Stomach (tissue), 9 donors: ENCODE measurements around the gene LAMTOR1. TPM values are rescaled to one million over a fixed set of nuclear protein-coding genes. Genes with fewer than 3 reads are reported as not detected.

Experiments
- DNase-seq, 2 donors: peaks; one replicate each; pipeline versions ENCODE4 v3.0.0 to v3.0.0-alpha.2; 2013 to 2019
- H3K27ac ChIP-seq, 5 donors: fragments of 200-600 bp in 4 of 5; sonication (generic) in 4 of 5; one replicate each; pipeline ENCODE4 v1.5.1; 2013 to 2019; ENCODE audit warnings: mild to moderate bottlenecking in 1 of 5, moderate library complexity in 1 of 5
- H3K27me3 ChIP-seq, 3 donors: fragments of 200-600 bp; sonication (generic); one replicate each; pipeline ENCODE4 v1.5.1; 2017 to 2019; ENCODE audit warnings: mixed run types in 1 of 3
- H3K36me3 ChIP-seq, 4 donors: fragments of 200-600 bp; sonication (generic); 1 replicate in 3 of 4; 2 replicates in 1 of 4; pipeline ENCODE4 v1.5.1; 2016 to 2019
- H3K4me1 ChIP-seq, 4 donors: fragments of 200-600 bp; sonication (generic); one replicate each; pipeline ENCODE4 v1.5.1; 2016 to 2019
- H3K4me3 ChIP-seq, 4 donors: fragments of 200-600 bp; sonication (generic) in 3 of 4; one replicate each; pipeline ENCODE4 v1.5.1; 2016 to 2019; ENCODE audit warnings: mild to moderate bottlenecking in 1 of 4
- H3K9me3 ChIP-seq, 4 donors: fragments of 200-600 bp; sonication (generic); one replicate each; pipeline ENCODE4 v1.5.1; 2016 to 2019
- EP300 ChIP-seq: sonication (generic); formaldehyde crosslinking; IDR thresholded peaks from one replicate; pipeline ENCODE4 v1.6.1; 2017; ENCODE audit warnings: antibody characterized with exemption
- POLR2A ChIP-seq, 4 donors: fragments of 450-650 bp; IDR thresholded peaks; one replicate each; pipeline ENCODE4 v1.6.1; 2016; ENCODE audit warnings: antibody characterized with exemption in 4 of 4, control low read depth in 2 of 4, mild to moderate bottlenecking in 1 of 4, moderate library complexity in 1 of 4
- POLR2AphosphoS5 ChIP-seq, 3 donors: sonication (generic); formaldehyde crosslinking; IDR thresholded peaks; one replicate each; pipeline ENCODE4 v1.6.1; 2016; ENCODE audit warnings: antibody characterized with exemption in 3 of 3
- WGBS, 5 donors: extraction: QIAGEN DNeasy Blood & Tissue Kit in 3 of 5; methylation state at CpG; one replicate each; pipeline versions ENCODE4 v1.1.5 to v1.1.7; 2013 to 2018; 5-methylcytosine and 5-hydroxymethylcytosine counted together
- intact Hi-C: fragments of 100-400 bp; cut with DNase I; formaldehyde crosslinking; loops from one replicate; pipeline ENCODE4 v1.15.1; 2023; ENCODE audit warnings: low total_unique reads
- polyA plus RNA-seq, 3 donors: library from polyadenylated mRNA; stranded (reverse); fragments of 200-250 nt; gene quantifications; one replicate each; pipeline ENCODE4 v1.2.3, GENCODE V29; 2013
- total RNA-seq, 5 donors: library from RNA; depleted of rRNA; stranded (reverse); fragments of >200 nt; gene quantifications; one replicate each; pipeline versions ENCODE4 v1.1.0 to v1.2.3, GENCODE V29; 2014 to 2016
- TF ChIP-seq, protein P1 (sequence below), 7 experiments: fragments of 450-650 bp in 4 of 7; fragments of 200-600 bp in 3 of 7; sonication (generic) in 3 of 7; IDR thresholded peaks; one replicate each; pipeline ENCODE4 v1.5.1; 2016 to 2019; ENCODE audit warnings: antibody characterized with exemption in 7 of 7, control low read depth in 2 of 7, mild to moderate bottlenecking in 1 of 7
- donor health status: healthy with polysubstance abuse.
- donor health status: Bipolar disorder and iron deficiency.
- donor health status: healthy.

The LAMTOR1 gene
- total and polyA plus RNA-seq, 8 donors = 3.5 to 159 (median 94.3) TPM

DNA sequence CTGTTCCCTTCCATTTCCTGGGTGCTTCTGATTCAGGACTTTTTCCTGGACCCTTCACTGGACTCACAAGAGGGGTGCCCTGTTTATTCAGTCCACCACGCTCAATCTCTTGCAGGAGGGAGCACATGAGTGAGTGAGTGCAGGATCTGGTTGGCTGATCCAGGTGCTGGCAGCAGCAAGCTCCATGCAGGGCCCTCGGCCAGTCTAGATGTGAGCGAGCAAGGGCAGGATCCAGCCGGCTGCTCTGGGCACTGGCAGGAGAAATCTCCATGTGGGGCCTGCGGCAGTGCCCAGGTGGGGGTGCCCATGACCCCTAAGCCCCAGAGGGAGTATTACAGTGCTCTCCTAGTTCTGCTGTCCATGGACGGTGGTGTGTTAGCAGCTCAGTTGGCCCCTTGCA lies 20.9 kb upstream of the LAMTOR1 start:
- no peak overlapping the region for H3K27ac ChIP-seq
- no peak overlapping the region for H3K4me3 ChIP-seq
- DNase-seq = no peak
- H3K9me3 ChIP-seq = no peaks in the 10 kb centered on the region
- H3K4me1 ChIP-seq = no peaks in the 10 kb centered on the region
- H3K27me3 ChIP-seq = no peaks in the 10 kb centered on the region
- no peak for TF ChIP-seq POLR2AphosphoS5 (IDR thresholded peaks at IDR 0.05)
- TF ChIP-seq, protein P1, sequence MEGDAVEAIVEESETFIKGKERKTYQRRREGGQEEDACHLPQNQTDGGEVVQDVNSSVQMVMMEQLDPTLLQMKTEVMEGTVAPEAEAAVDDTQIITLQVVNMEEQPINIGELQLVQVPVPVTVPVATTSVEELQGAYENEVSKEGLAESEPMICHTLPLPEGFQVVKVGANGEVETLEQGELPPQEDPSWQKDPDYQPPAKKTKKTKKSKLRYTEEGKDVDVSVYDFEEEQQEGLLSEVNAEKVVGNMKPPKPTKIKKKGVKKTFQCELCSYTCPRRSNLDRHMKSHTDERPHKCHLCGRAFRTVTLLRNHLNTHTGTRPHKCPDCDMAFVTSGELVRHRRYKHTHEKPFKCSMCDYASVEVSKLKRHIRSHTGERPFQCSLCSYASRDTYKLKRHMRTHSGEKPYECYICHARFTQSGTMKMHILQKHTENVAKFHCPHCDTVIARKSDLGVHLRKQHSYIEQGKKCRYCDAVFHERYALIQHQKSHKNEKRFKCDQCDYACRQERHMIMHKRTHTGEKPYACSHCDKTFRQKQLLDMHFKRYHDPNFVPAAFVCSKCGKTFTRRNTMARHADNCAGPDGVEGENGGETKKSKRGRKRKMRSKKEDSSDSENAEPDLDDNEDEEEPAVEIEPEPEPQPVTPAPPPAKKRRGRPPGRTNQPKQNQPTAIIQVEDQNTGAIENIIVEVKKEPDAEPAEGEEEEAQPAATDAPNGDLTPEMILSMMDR (IDR thresholded peaks at IDR 0.05) = no peak
- no peak for TF ChIP-seq POLR2A (IDR thresholded peaks at IDR 0.05)
- TF ChIP-seq EP300 = no peak
- intact Hi-C loops = no loop called here
- H3K36me3 ChIP-seq = no peaks in the 10 kb centered on the region
- 90 to 98% (median 94%) methylated on average over 6 of the region's 6 CpGs for WGBS, 5 donors

DNA sequence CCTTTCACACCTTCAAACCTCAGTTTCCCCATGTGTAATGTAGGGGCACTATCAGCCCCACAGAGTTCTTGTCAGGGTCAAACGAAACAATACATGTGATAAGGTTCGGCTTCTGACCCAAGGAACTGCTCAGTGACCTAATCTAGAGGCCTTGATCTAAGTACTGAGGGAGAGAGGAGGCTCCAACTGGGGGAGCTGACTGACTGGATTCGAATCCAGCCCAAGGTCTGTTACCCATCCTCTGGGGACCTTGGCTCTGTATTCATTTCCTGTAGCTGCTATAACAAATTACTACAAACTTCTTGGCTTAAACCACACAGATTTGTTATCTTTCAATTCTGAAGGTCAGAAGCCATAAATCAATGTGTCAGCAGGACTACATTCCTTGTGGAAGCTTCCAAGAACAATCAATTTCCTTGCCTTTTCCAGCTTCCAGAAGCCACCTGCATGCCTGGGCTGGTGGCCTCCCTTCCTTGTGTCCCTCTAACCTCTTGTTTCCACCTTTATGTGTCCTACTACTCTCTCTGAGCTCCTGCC lies 20.1 kb upstream of the LAMTOR1 start:
- DNase-seq = no peak

DNA sequence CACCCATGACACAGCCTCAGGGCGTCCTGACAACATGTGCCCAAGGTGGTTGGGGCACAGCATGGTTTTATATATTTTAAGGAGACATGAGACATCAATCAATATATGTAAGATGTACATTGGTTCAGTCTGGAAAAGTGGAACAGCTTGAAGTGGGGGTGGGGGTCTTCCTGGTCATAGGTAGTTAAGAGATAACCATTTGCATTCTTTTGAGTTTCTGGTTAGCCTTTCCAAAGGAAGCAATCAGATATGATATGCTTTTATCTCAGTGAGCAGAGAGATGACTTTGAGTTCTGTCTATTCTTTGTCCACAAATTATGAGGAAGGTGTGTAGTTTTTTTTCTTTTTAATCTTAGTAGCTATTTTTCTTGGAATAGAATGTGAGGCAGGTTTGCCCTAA lies 19.5 kb upstream of the LAMTOR1 start:
- H3K36me3 ChIP-seq = no peaks in the 10 kb centered on the region
- WGBS, 5 donors = 75 to 88% (median 79%) methylated on average over 1 of the region's 1 CpG
- peaks cover 0 to 11% (median 0%) of the 10 kb centered on the region in 3 donors for H3K27me3 ChIP-seq
- DNase-seq = no peak
- TF ChIP-seq POLR2A (IDR thresholded peaks at IDR 0.05) (no peak), POLR2AphosphoS5 (IDR thresholded peaks at IDR 0.05) (no peak), EP300 (no peak)
- TF ChIP-seq, protein P1 (IDR thresholded peaks at IDR 0.05) = no peak
- no peaks in the 10 kb centered on the region for H3K9me3 ChIP-seq
- H3K4me1 ChIP-seq = no peaks in the 10 kb centered on the region
- no peak overlapping the region for H3K4me3 ChIP-seq
- intact Hi-C loops = no loop called here
- no peak overlapping the region for H3K27ac ChIP-seq

More for the DNA sequence above, 20.1 kb upstream of the LAMTOR1 start:
- Histone ChIP-seq H3K4me1 (no peaks in the 10 kb centered on the region), H3K36me3 (no peaks in the 10 kb centered on the region), H3K4me3 (no peak overlapping the region), H3K27ac (no peak overlapping the region), H3K27me3 (peaks cover 0 to 7% (median 0%) of the 10 kb centered on the region in 3 donors), H3K9me3 (no peaks in the 10 kb centered on the region)
- intact Hi-C loops = no loop called here
- WGBS, 5 donors = 53 to 61% (median 58%) methylated on average over 3 of the region's 3 CpGs
- TF ChIP-seq EP300 (no peak), POLR2AphosphoS5 (IDR thresholded peaks at IDR 0.05) (no peak), POLR2A (IDR thresholded peaks at IDR 0.05) (no peak)
- TF ChIP-seq, protein P1 (IDR thresholded peaks at IDR 0.05) = no peak

DNA sequence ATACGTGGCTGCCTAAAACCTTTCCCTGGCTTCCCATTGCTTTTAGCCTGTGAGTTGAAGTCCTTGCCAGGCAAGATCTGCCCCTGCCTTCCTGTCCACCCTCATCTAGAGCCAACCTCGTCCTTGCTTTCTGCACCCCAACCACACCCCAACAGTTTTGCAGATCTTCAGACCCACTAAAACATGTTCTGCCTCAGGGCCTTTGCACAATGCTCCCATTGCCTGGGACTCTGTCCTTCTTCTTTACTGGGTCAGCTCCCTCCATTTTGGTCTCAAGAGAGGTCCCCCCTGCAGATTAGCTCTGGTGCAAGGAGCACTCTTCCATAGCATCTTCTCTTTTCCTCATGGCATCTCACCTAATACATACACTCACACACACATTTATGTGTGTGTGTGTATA lies 17.8 kb upstream of the LAMTOR1 start:
- Histone ChIP-seq H3K9me3 (no peaks in the 10 kb centered on the region), H3K27ac (no peak overlapping the region), H3K4me3 (no peak overlapping the region), H3K4me1 (no peaks in the 10 kb centered on the region), H3K27me3 (peaks cover 0 to 11% (median 0%) of the 10 kb centered on the region in 3 donors), H3K36me3 (no peaks in the 10 kb centered on the region)
- 74 to 88% (median 84%) methylated on average over 2 of the region's 2 CpGs for WGBS, 5 donors
- intact Hi-C loops = no loop called here
- TF ChIP-seq POLR2A (IDR thresholded peaks at IDR 0.05) (no peak), EP300 (no peak), POLR2AphosphoS5 (IDR thresholded peaks at IDR 0.05) (no peak)
- no peak for DNase-seq

DNA sequence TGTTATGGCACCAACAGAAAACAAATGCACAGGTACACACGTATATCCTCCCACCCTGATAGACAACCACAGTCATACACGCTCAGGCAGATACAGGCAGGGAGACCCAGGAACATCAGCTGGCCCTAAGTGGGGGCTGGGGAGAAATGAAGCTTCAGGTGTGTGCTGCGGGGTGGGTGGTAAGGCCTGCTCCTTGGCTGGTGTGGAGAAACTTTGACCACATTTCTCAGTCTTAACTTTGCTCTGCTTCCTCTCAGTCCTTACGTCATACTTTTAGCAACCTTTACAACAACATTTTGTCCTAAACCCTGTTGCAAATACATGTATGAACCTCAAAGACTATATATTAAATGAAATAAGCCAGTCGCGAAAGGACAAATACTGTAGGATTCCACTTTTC lies 16.1 kb upstream of the LAMTOR1 start:
- Histone ChIP-seq H3K36me3 (no peaks in the 10 kb centered on the region), H3K9me3 (no peaks in the 10 kb centered on the region), H3K27ac (no peak overlapping the region), H3K27me3 (peaks cover 0 to 11% (median 0%) of the 10 kb centered on the region in 3 donors), H3K4me1 (no peaks in the 10 kb centered on the region), H3K4me3 (no peak overlapping the region)
- WGBS, 5 donors = 65 to 77% (median 73%) methylated on average over 6 of the region's 6 CpGs
- intact Hi-C loops = no loop called here
- no peak for DNase-seq
- no peak for TF ChIP-seq POLR2A (IDR thresholded peaks at IDR 0.05)
- no peak for TF ChIP-seq POLR2AphosphoS5 (IDR thresholded peaks at IDR 0.05)
- TF ChIP-seq EP300 = no peak
- TF ChIP-seq, protein P1 (IDR thresholded peaks at IDR 0.05) = no peak
